SK-N-SH (cell line): ENCODE data around the gene SHROOM3. TPM values are rescaled to one million over a fixed set of nuclear protein-coding genes. Genes with fewer than 3 reads are reported as not detected.
"Not testable (repeated sequence)": the region's sequence is repeated elsewhere in the genome, so short reads cannot be mapped to it uniquely, and the experiment has no call there.

Experiments used
- CTCF ChIA-PET: fragments of 300-600, 350-600 bp; formaldehyde crosslinking; extraction: SDS; loops from one replicate; lab custom pipeline; 2021; lab: Yijun Ruan, JAX
- POLR2A ChIA-PET: fragments of 350-600 bp; sonication (Branson Sonifier 250); formaldehyde crosslinking; extraction: SDS; loops from one replicate; lab custom pipeline; 2020; ENCODE audit warnings: antibody characterized with exemption, inconsistent platforms; lab: Yijun Ruan, JAX
- DNase-seq: peaks from one replicate; pipeline ENCODE4 v3.0.0; 2012
- H2AFZ ChIP-seq: fragments of 200-600 bp; sonication (generic); 2 replicates; pipeline ENCODE4 v1.8.1; 2016; ENCODE audit warnings: antibody characterized with exemption, mild to moderate bottlenecking, low read depth
- H3F3A ChIP-seq: fragments of 200-600 bp; sonication (generic); replicated peaks from 2 replicates; pipeline ENCODE3; 2016; ENCODE audit warnings: antibody characterized with exemption, mild to moderate bottlenecking; ENCODE audit not compliant: insufficient read depth
- H3K27ac ChIP-seq, 2 experiments: fragments of 200-500 bp in 1 of 2; fragments of 200-600 bp in 1 of 2; sonication (Bioruptor generic) in 1 of 2; sonication (generic), shearing (Covaris generic) in 1 of 2; 2 replicates each; pipeline versions ENCODE4 v1.5.1 to v1.6.1; 2014 to 2016; ENCODE audit warnings: low read depth in 2 of 2, inconsistent platforms in 1 of 2, low read length in 1 of 2, mild to moderate bottlenecking in 1 of 2, mixed read lengths in 1 of 2
- H3K27me3 ChIP-seq: fragments of 200-600 bp; sonication (generic), shearing (Covaris generic); 2 replicates; pipeline ENCODE4 v1.6.1; 2016; ENCODE audit warnings: mixed run types; ENCODE audit not compliant: insufficient read depth
- H3K36me3 ChIP-seq, 2 experiments: fragments of 200-500 bp in 1 of 2; fragments of 200-600 bp in 1 of 2; sonication (Bioruptor generic) in 1 of 2; sonication (generic) in 1 of 2; replicated peaks in 1 of 2; 2 replicates each; pipeline versions ENCODE3 to v1.5.1; 2014 to 2016; ENCODE audit warnings: low read length in 1 of 2, mild to moderate bottlenecking in 1 of 2; ENCODE audit not compliant: insufficient read depth in 2 of 2, control insufficient read depth in 1 of 2
- H3K4me1 ChIP-seq, 2 experiments: fragments of 200-500 bp in 1 of 2; fragments of 200-600 bp in 1 of 2; sonication (Bioruptor generic) in 1 of 2; sonication (generic), shearing (Covaris generic) in 1 of 2; 2 replicates each; pipeline versions ENCODE4 v1.5.1 to v1.6.1; 2014 to 2016; ENCODE audit warnings: low read depth in 1 of 2, low read length in 1 of 2, mixed run types in 1 of 2; ENCODE audit not compliant: insufficient read depth in 2 of 2, control insufficient read depth in 1 of 2
- H3K4me2 ChIP-seq: fragments of 200-600 bp; sonication (generic), shearing (Covaris generic); 2 replicates; pipeline ENCODE4 v1.6.1; 2017; ENCODE audit warnings: mixed run types
- H3K4me3 ChIP-seq, 2 experiments: fragments of 200-500 bp in 1 of 2; fragments of 200-600 bp in 1 of 2; sonication (Bioruptor generic) in 1 of 2; sonication (generic), shearing (Covaris generic) in 1 of 2; 2 replicates each; pipeline versions ENCODE4 v1.5.1 to v1.8.1; 2014 to 2016; ENCODE audit warnings: low read depth in 2 of 2, inconsistent platforms in 1 of 2, low read length in 1 of 2, mild to moderate bottlenecking in 1 of 2, mixed read lengths in 1 of 2, moderate library complexity in 1 of 2
- H3K79me2 ChIP-seq: fragments of 200-600 bp; sonication (generic); 2 replicates; pipeline ENCODE4 v1.8.1; 2017; ENCODE audit warnings: mild to moderate bottlenecking; ENCODE audit not compliant: insufficient read depth
- H3K9ac ChIP-seq: fragments of 200-600 bp; sonication (generic); 2 replicates; pipeline ENCODE4 v1.6.1; 2017; ENCODE audit warnings: mixed run types
- H3K9me2 ChIP-seq: fragments of 200-600 bp; sonication (generic); 2 replicates; pipeline ENCODE4 v1.6.1; 2017; ENCODE audit warnings: mixed run types
- H3K9me3 ChIP-seq: fragments of 200-600 bp; sonication (generic); 2 replicates; pipeline ENCODE4 v1.6.1; 2017; ENCODE audit warnings: mixed run types, mild to moderate bottlenecking, moderate library complexity
- H4K20me1 ChIP-seq: fragments of 200-600 bp; sonication (generic); 2 replicates; pipeline ENCODE4 v1.6.1; 2017; ENCODE audit warnings: mild to moderate bottlenecking, mixed run types; ENCODE audit not compliant: insufficient read depth
- CHD2 ChIP-seq: fragments of 150-350 bp; IDR thresholded peaks from 2 replicates; pipeline ENCODE4 v1.6.1; 2018; ENCODE audit warnings: low read length; ENCODE audit not compliant: partially characterized antibody
- EP300 ChIP-seq, 2 experiments: IDR thresholded peaks; 2 replicates each; pipeline versions ENCODE4 v1.4.0 to v1.6.1; 2012; ENCODE audit warnings: borderline replicate concordance in 1 of 2, low read depth in 1 of 2, low read length in 1 of 2
- EZH2phosphoT487 ChIP-seq: fragments of 200-600 bp; sonication (generic); IDR thresholded peaks from 2 replicates; pipeline ENCODE4 v1.6.1; 2017; ENCODE audit warnings: low read depth, mixed run types, mild to moderate bottlenecking, antibody characterized with exemption, moderate library complexity, borderline replicate concordance
- FOSL2 ChIP-seq: IDR thresholded peaks from 2 replicates; pipeline ENCODE4 v1.4.0; 2012; ENCODE audit warnings: low read depth, mild to moderate bottlenecking, moderate library complexity, borderline replicate concordance
- FOXM1 ChIP-seq: IDR thresholded peaks from 2 replicates; pipeline ENCODE4 v1.4.0; 2012; ENCODE audit warnings: low read depth, mild to moderate bottlenecking
- GABPA ChIP-seq: IDR thresholded peaks from 2 replicates; pipeline ENCODE4 v1.4.0; 2012; ENCODE audit warnings: low read depth, mild to moderate bottlenecking
- GATA2 ChIP-seq: sonication (generic); formaldehyde crosslinking; IDR thresholded peaks from 2 replicates; pipeline ENCODE4 v1.5.0; 2020; ENCODE audit warnings: mild to moderate bottlenecking, missing genetic modification reagents
- JUND ChIP-seq: IDR thresholded peaks from 2 replicates; pipeline ENCODE4 v1.4.0; 2012
- MEF2A ChIP-seq: IDR thresholded peaks from 2 replicates; pipeline ENCODE4 v1.4.0; 2012; ENCODE audit warnings: low read depth, borderline replicate concordance
- MXI1 ChIP-seq: IDR thresholded peaks from 2 replicates; pipeline ENCODE4 v1.6.1; 2012; ENCODE audit warnings: mild to moderate bottlenecking, low read depth, low read length, improper control_type of control experiment
- NFIC ChIP-seq: IDR thresholded peaks from 2 replicates; pipeline ENCODE4 v1.4.0; 2012; ENCODE audit warnings: borderline replicate concordance
- RFX5 ChIP-seq: IDR thresholded peaks from 2 replicates; pipeline ENCODE4 v1.6.1; 2012; ENCODE audit warnings: mild to moderate bottlenecking, improper control_type of control experiment, low read length
- RXRA ChIP-seq: IDR thresholded peaks from 2 replicates; pipeline ENCODE4 v1.4.0; 2012; ENCODE audit warnings: low read depth, mild to moderate bottlenecking, borderline replicate concordance
- SIN3A ChIP-seq: IDR thresholded peaks from 2 replicates; pipeline ENCODE4 v1.6.1; 2012; ENCODE audit warnings: low read depth, mild to moderate bottlenecking, low read length, moderate library complexity, borderline replicate concordance
- TAF1 ChIP-seq: IDR thresholded peaks from 2 replicates; pipeline ENCODE4 v1.6.1; 2012; ENCODE audit warnings: low read depth, mild to moderate bottlenecking, low read length, moderate library complexity, borderline replicate concordance
- TCF12 ChIP-seq: IDR thresholded peaks from 2 replicates; pipeline ENCODE4 v1.4.0; 2012
- WGBS: methylation state at CpG from one replicate; pipeline ENCODE4 v1.1.6; 2017; ENCODE audit warnings: low lambda C conversion rate; 5-methylcytosine and 5-hydroxymethylcytosine counted together
- polyA plus RNA-seq, 3 experiments: library from polyadenylated mRNA; depleted of rRNA; stranded (reverse); fragments of >200 nt; gene quantifications; 2 replicates each; pipeline ENCODE4 v1.2.3, GENCODE V29; 2012
- TF ChIP-seq, protein P1 (sequence below): IDR thresholded peaks from 2 replicates; pipeline ENCODE4; 2012
- TF ChIP-seq, protein P2 (sequence below): IDR thresholded peaks from 2 replicates; pipeline ENCODE4 v1.4.0; 2012; ENCODE audit warnings: low read depth, borderline replicate concordance

The SHROOM3 gene
- polyA plus RNA-seq, 1 of the 3 experiments (the other 2 are of a cell fraction): 4.3 TPM

DNA sequence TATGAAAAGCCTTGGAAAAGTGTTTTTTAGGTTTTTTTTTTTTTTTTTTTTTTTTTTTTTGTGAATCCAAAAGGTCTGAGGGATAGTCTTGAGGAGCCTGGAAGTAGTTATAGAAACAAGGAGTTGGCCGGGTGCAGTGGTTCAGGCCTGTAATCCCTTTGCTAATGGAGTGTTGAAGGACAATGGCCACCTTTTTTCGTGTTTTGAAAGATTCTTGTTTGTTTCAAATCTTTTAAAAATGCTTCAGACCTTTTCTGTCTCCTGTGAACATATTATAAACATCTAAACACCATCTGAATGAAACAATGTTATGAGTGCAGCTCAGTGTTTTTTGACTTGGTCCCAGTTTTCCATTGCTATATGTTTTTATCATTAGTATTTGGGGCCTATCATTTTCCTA lies 285.1 kb downstream of the SHROOM3 start:
- Histone ChIP-seq H3K4me2 (no peak overlapping the region), H3K27ac (no peak overlapping the region), H4K20me1 (no peaks in the 10 kb centered on the region), H3K9ac (no peak overlapping the region), H3K27me3 (no peaks in the 10 kb centered on the region), H3K79me2 (peaks cover 90% of the 10 kb centered on the region), H2AFZ (no peak overlapping the region), H3K4me1 (peaks cover 6 to 25% of the 10 kb centered on the region in 2 experiments), H3K4me3 (no peak overlapping the region), H3K9me2 (no peaks in the 10 kb centered on the region), H3K9me3 (no peaks in the 10 kb centered on the region), H3F3A (peaks cover 24% of the 10 kb centered on the region), H3K36me3 (peaks cover 0 to 21% of the 10 kb centered on the region in 2 experiments)
- no peak for DNase-seq
- 93% methylated on average over 2 of the region's 2 CpGs for WGBS
- CTCF ChIA-PET: interaction anchor here (1.0 kb wide), 1 partner anchor 10 kb away, joined by 3 read pairs; no protein-coding TSS in a partner anchor
- TF ChIP-seq EZH2phosphoT487: no peak
- TF ChIP-seq NFIC: no peak
- no peak for TF ChIP-seq MXI1
- TF ChIP-seq RXRA: no peak
- no peak for TF ChIP-seq TCF12
- TF ChIP-seq, protein P1, sequence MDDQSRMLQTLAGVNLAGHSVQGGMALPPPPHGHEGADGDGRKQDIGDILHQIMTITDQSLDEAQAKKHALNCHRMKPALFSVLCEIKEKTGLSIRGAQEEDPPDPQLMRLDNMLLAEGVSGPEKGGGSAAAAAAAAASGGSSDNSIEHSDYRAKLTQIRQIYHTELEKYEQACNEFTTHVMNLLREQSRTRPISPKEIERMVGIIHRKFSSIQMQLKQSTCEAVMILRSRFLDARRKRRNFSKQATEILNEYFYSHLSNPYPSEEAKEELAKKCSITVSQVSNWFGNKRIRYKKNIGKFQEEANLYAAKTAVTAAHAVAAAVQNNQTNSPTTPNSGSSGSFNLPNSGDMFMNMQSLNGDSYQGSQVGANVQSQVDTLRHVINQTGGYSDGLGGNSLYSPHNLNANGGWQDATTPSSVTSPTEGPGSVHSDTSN: no peak
- TF ChIP-seq JUND: no peak
- TF ChIP-seq EP300 (IDR thresholded peaks at IDR 0.05; ENCODE audit: borderline replicate concordance in 1 of 2, low read depth in 1 of 2, low read length in 1 of 2): no peak
- no peak for TF ChIP-seq SIN3A
- no peak for TF ChIP-seq CHD2
- no peak for TF ChIP-seq RFX5
- TF ChIP-seq TAF1: no peak
- no peak for TF ChIP-seq MEF2A
- no peak for TF ChIP-seq GABPA
- no peak for TF ChIP-seq FOXM1
- no peak for TF ChIP-seq FOSL2
- TF ChIP-seq, protein P2, sequence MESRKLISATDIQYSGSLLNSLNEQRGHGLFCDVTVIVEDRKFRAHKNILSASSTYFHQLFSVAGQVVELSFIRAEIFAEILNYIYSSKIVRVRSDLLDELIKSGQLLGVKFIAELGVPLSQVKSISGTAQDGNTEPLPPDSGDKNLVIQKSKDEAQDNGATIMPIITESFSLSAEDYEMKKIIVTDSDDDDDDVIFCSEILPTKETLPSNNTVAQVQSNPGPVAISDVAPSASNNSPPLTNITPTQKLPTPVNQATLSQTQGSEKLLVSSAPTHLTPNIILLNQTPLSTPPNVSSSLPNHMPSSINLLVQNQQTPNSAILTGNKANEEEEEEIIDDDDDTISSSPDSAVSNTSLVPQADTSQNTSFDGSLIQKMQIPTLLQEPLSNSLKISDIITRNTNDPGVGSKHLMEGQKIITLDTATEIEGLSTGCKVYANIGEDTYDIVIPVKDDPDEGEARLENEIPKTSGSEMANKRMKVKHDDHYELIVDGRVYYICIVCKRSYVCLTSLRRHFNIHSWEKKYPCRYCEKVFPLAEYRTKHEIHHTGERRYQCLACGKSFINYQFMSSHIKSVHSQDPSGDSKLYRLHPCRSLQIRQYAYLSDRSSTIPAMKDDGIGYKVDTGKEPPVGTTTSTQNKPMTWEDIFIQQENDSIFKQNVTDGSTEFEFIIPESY: no peak
- no peak for TF ChIP-seq GATA2
- POLR2A ChIA-PET: no interaction called here

DNA sequence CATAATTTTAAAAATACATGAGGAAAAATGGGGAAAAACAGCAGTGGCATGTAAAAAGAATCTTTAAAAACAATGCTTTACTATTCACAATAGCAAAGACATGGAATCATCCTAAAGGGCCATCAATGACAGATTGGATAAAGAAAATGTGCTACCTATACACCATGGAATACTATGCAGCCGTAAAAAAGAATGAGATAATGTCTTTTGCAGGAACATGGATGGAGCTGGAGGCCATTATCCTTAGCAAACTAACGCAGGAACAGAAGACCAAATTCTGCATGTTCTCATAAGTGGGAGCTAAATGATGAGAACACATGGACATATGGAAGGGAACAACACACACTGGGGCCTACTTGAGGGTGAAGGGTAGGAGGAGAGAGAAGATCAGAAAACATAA lies 287.1 kb downstream of the SHROOM3 start:
- 95% methylated on average over 2 of the region's 2 CpGs for WGBS
- DNase-seq, H3K4me2 ChIP-seq, H3K27me3 ChIP-seq, POLR2A ChIA-PET, H3K36me3 ChIP-seq, H3K9me3 ChIP-seq, H4K20me1 ChIP-seq, H3K4me3 ChIP-seq, H3K9ac ChIP-seq, H3K9me2 ChIP-seq, H2AFZ ChIP-seq: not testable (repeated sequence)
- CTCF ChIA-PET: interaction anchor here (0.6 to 1.1 kb wide), 2 partner anchors 23 to 774 kb away, joined by 3 to 4 read pairs; no protein-coding TSS in a partner anchor
- H3K79me2 ChIP-seq: peaks cover 77% of the 10 kb centered on the region
- H3F3A ChIP-seq: peaks cover 40% of the 10 kb centered on the region
- H3K27ac ChIP-seq: peak overlapping the region in 1 of 2 experiments; percentile 85; a peak in 1 of 4 replicates
- H3K4me1 ChIP-seq: peaks cover 3 to 20% of the 10 kb centered on the region in 2 experiments
